ENCODE results near the gene CCDC106.

Gene CCDC106

DNA sequence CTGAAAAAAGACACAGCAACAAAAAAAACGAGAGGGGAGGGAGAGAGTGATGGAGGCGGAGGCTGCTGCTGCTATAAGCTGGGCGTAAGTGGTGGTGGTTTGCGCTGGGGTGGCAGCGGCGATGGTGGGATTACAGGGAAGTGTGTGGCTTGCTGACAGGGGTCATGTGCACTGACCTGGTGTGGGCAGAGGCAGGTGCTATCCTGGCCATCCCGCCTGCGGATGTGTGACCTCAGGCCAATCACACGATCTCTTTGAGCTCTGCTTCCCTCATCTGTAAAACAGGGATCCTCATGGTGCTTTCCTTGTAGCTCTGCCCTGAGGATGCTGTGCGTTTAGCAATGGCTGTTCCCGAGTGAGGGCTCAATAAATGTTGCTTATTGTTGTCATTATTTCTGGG, 10.5 kb upstream of the CCDC106 start (continued):
- TF ChIP-seq, protein P1, sequence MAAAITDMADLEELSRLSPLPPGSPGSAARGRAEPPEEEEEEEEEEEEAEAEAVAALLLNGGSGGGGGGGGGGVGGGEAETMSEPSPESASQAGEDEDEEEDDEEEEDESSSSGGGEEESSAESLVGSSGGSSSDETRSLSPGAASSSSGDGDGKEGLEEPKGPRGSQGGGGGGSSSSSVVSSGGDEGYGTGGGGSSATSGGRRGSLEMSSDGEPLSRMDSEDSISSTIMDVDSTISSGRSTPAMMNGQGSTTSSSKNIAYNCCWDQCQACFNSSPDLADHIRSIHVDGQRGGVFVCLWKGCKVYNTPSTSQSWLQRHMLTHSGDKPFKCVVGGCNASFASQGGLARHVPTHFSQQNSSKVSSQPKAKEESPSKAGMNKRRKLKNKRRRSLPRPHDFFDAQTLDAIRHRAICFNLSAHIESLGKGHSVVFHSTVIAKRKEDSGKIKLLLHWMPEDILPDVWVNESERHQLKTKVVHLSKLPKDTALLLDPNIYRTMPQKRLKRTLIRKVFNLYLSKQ (tag by site-specific recombination; IDR thresholded peaks at IDR 0.05; ENCODE audit: borderline replicate concordance): no peak
- TF ChIP-seq ZNF324 (tag by site-specific recombination; IDR thresholded peaks at IDR 0.05) (no peak), ZNF624 (tag by site-specific recombination; IDR thresholded peaks at IDR 0.05) (no peak), ZNF677 (tag by site-specific recombination; IDR thresholded peaks at IDR 0.05) (no peak), ZNF155 (tag by site-specific recombination; IDR thresholded peaks at IDR 0.05) (no peak), ZBTB20 (tag by site-specific recombination; IDR thresholded peaks at IDR 0.05) (no peak), ZNF146 (tag by site-specific recombination; IDR thresholded peaks at IDR 0.05) (no peak), HOXD13 (CRISPR knock-in tag; IDR thresholded peaks at IDR 0.05; ENCODE audit: borderline replicate concordance) (0 out of 2 replicates have a peak, but pooled peaks have one; percentile 19), ZBTB17 (tag by site-specific recombination; IDR thresholded peaks at IDR 0.05) (peak; percentile 89)
- TF ChIP-seq, protein P2, sequence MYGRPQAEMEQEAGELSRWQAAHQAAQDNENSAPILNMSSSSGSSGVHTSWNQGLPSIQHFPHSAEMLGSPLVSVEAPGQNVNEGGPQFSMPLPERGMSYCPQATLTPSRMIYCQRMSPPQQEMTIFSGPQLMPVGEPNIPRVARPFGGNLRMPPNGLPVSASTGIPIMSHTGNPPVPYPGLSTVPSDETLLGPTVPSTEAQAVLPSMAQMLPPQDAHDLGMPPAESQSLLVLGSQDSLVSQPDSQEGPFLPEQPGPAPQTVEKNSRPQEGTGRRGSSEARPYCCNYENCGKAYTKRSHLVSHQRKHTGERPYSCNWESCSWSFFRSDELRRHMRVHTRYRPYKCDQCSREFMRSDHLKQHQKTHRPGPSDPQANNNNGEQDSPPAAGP (tag by site-specific recombination; IDR thresholded peaks at IDR 0.05): no peak
- TF ChIP-seq, protein P3, sequence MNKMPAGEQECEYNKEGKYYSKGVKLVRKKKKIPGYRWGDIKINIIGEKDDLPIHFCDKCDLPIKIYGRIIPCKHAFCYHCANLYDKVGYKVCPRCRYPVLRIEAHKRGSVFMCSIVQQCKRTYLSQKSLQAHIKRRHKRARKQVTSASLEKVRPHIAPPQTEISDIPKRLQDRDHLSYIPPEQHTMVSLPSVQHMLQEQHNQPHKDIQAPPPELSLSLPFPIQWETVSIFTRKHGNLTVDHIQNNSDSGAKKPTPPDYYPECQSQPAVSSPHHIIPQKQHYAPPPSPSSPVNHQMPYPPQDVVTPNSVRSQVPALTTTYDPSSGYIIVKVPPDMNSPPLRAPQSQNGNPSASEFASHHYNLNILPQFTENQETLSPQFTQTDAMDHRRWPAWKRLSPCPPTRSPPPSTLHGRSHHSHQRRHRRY (tag by site-specific recombination; IDR thresholded peaks at IDR 0.05): no peak
- TF ChIP-seq, protein P4, sequence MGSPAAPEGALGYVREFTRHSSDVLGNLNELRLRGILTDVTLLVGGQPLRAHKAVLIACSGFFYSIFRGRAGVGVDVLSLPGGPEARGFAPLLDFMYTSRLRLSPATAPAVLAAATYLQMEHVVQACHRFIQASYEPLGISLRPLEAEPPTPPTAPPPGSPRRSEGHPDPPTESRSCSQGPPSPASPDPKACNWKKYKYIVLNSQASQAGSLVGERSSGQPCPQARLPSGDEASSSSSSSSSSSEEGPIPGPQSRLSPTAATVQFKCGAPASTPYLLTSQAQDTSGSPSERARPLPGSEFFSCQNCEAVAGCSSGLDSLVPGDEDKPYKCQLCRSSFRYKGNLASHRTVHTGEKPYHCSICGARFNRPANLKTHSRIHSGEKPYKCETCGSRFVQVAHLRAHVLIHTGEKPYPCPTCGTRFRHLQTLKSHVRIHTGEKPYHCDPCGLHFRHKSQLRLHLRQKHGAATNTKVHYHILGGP (tag by site-specific recombination; IDR thresholded peaks at IDR 0.05): no peak

DNA sequence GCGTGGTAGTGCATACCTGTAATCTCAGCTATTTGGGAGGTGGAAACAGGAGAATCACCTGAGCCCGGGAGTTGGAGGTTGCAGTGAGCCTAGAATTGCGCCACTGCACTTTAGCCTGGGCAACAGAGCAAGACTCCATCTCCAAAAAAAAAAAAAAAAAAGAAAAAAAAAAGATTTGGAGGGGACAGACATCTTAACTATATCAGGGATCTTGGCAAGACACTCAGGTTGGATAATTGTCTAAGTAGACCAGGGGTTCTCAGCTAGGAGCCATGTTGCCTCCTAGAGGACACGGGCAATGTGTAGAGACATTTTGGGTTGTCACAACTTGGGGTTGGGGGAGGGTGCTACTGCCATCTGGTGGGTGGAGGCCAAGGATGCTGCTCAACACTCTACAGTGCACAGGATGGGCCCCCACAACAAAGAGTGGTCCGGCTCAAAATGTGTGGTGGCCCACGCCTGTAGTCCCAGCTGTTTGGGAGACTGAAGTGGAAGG, 9.1 kb upstream of the CCDC106 start:
- H3K4me3 ChIP-seq (ENCODE audit: low read depth, low read length): no peak overlapping the region
- peaks cover 28% of the 10 kb centered on the region for H3K4me1 ChIP-seq (ENCODE audit: control insufficient read depth, insufficient read depth, low read length)
- no peaks in the 10 kb centered on the region for H3K9me3 ChIP-seq (ENCODE audit: control insufficient read depth, insufficient read depth, low read depth, low read length)
- CTCF ChIA-PET: interaction anchor here (0.5 to 2.6 kb wide), 10 partner anchors 9 to 957 kb away, joined by 3 to 12 read pairs (median 4); partner anchors contain the start of genes CCDC106, ISOC2, U2AF2 and ZNF784
- peaks cover 5 to 11% of the 10 kb centered on the region in 2 experiments; a peak in 2 of 3 replicates for H3K36me3 ChIP-seq (ENCODE audit: control insufficient read depth in 2 of 2, insufficient read depth in 1 of 2, low read length in 2 of 2)
- POLR2A ChIA-PET: interaction anchor here (0.6 to 1.6 kb wide), 4 partner anchors 15 to 498 kb away, joined by 3 to 5 read pairs (median 3); partner anchors contain the start of genes U2AF2 and ZNF784
- H3K27ac ChIP-seq (ENCODE audit: extremely low read depth, low read depth, low read length): no peak overlapping the region
- TF ChIP-seq ZNF521 (tag by site-specific recombination; IDR thresholded peaks at IDR 0.05) (no peak), ZNF768 (tag by site-specific recombination; IDR thresholded peaks at IDR 0.05) (no peak), ZNF621 (tag by site-specific recombination; IDR thresholded peaks at IDR 0.05) (no peak), ZNF10 (tag by site-specific recombination; IDR thresholded peaks at IDR 0.05) (no peak), OSR2 (tag by site-specific recombination; IDR thresholded peaks at IDR 0.05) (no peak), ZBTB7A (tag by site-specific recombination; IDR thresholded peaks at IDR 0.05; ENCODE audit: low read depth) (no peak), KLF9 (tag by site-specific recombination; IDR thresholded peaks at IDR 0.05; ENCODE audit: low read depth) (no peak), ZNF175 (tag by site-specific recombination; IDR thresholded peaks at IDR 0.05) (no peak), ZNF211 (tag by site-specific recombination; IDR thresholded peaks at IDR 0.05; ENCODE audit: low read depth) (no peak), SALL2 (tag by site-specific recombination; IDR thresholded peaks at IDR 0.05; ENCODE audit: borderline replicate concordance) (no peak), ZNF623 (tag by site-specific recombination; IDR thresholded peaks at IDR 0.05) (no peak), KLF8 (tag by site-specific recombination; IDR thresholded peaks at IDR 0.05) (0 out of 2 replicates have a peak, but pooled peaks have one; percentile 37), ZNF707 (tag by site-specific recombination; IDR thresholded peaks at IDR 0.05) (no peak), ZNF530 (tag by site-specific recombination; IDR thresholded peaks at IDR 0.05; ENCODE audit: low read depth) (no peak), ZNF202 (tag by site-specific recombination; IDR thresholded peaks at IDR 0.05; ENCODE audit: borderline replicate concordance) (no peak)
- TF ChIP-seq, protein P5, sequence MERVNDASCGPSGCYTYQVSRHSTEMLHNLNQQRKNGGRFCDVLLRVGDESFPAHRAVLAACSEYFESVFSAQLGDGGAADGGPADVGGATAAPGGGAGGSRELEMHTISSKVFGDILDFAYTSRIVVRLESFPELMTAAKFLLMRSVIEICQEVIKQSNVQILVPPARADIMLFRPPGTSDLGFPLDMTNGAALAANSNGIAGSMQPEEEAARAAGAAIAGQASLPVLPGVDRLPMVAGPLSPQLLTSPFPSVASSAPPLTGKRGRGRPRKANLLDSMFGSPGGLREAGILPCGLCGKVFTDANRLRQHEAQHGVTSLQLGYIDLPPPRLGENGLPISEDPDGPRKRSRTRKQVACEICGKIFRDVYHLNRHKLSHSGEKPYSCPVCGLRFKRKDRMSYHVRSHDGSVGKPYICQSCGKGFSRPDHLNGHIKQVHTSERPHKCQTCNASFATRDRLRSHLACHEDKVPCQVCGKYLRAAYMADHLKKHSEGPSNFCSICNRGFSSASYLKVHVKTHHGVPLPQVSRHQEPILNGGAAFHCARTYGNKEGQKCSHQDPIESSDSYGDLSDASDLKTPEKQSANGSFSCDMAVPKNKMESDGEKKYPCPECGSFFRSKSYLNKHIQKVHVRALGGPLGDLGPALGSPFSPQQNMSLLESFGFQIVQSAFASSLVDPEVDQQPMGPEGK (tag by site-specific recombination; IDR thresholded peaks at IDR 0.05): peak; percentile 57
- TF ChIP-seq, protein P6, sequence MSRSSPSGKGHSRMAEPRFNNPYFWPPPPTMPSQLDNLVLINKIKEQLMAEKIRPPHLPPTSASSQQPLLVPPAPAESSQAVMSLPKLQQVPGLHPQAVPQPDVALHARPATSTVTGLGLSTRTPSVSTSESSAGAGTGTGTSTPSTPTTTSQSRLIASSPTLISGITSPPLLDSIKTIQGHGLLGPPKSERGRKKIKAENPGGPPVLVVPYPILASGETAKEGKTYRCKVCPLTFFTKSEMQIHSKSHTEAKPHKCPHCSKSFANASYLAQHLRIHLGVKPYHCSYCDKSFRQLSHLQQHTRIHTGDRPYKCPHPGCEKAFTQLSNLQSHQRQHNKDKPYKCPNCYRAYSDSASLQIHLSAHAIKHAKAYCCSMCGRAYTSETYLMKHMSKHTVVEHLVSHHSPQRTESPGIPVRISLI (tag by site-specific recombination; IDR thresholded peaks at IDR 0.05): peak; percentile 80
